K562 (cell line): ENCODE measurements around the gene VMP1. TPM values are rescaled to one million over a fixed set of nuclear protein-coding genes. Genes with fewer than 3 reads are reported as not detected.

Experiments used
- BRD9 ChIP-seq: fragments of 450-650 bp; IDR thresholded peaks from 2 replicates; pipeline ENCODE4 v1.6.1; 2018; ENCODE audit warnings: low read depth; ENCODE audit not compliant: partially characterized antibody
- CEBPB ChIP-seq: fragments of 450-650 bp; IDR thresholded peaks from 2 replicates; pipeline ENCODE4 v1.6.1; 2016; ENCODE audit warnings: missing genetic modification characterization, missing compliant biosample characterization
- CGGBP1 ChIP-seq: fragments of 250-450 bp; sonication (Bioruptor Pico); IDR thresholded peaks from 2 replicates; pipeline ENCODE4 v1.9.0; 2021; ENCODE audit warnings: mild to moderate bottlenecking
- DMBX1 ChIP-seq: fragments of 250-450 bp; sonication (Bioruptor Pico); IDR thresholded peaks from 2 replicates; pipeline ENCODE4 v1.8.0; 2022; ENCODE audit warnings: inconsistent platforms, mild to moderate bottlenecking, moderate library complexity, borderline replicate concordance
- E2F4 ChIP-seq: sonication (generic); formaldehyde crosslinking; IDR thresholded peaks from 2 replicates; pipeline ENCODE4 v1.8.0; 2022; ENCODE audit warnings: mild to moderate bottlenecking, low read depth, missing genetic modification reagents
- FOXM1 ChIP-seq, 2 experiments: fragments of 450-650 bp in 1 of 2; sonication (generic) in 1 of 2; formaldehyde crosslinking in 1 of 2; IDR thresholded peaks; 2 replicates each; pipeline versions ENCODE4 v1.6.1 to v1.9.0; 2017 to 2022; ENCODE audit warnings: low read depth in 2 of 2, mild to moderate bottlenecking in 2 of 2, missing genetic modification reagents in 1 of 2, moderate library complexity in 1 of 2
- FOXO4 ChIP-seq: fragments of 450-650 bp; formaldehyde crosslinking; IDR thresholded peaks from 2 replicates; pipeline ENCODE4 v1.4.0; 2020; ENCODE audit warnings: mild to moderate bottlenecking, moderate library complexity
- MAFG ChIP-seq: fragments of 450-650 bp; conservative IDR thresholded peaks from 2 replicates; pipeline ENCODE4 v1.6.1; 2016; ENCODE audit warnings: missing genetic modification characterization, missing compliant biosample characterization
- MLX ChIP-seq, 2 experiments: fragments of 450-650 bp in 1 of 2; sonication (generic) in 1 of 2; formaldehyde crosslinking; conservative IDR thresholded peaks; 2 replicates each; pipeline versions ENCODE4 v1.4.0 to v1.8.1; 2020 to 2022; ENCODE audit warnings: mild to moderate bottlenecking in 1 of 2, missing genetic modification reagents in 1 of 2
- RBM15 ChIP-seq: fragments of 200-400 bp; formaldehyde crosslinking; IDR thresholded peaks from 2 replicates; pipeline ENCODE4 v1.6.1; 2018; ENCODE audit warnings: mild to moderate bottlenecking, low read length, moderate library complexity; ENCODE audit not compliant: insufficient read depth
- SMAD1 ChIP-seq: fragments of 150-350 bp; IDR thresholded peaks from 2 replicates; pipeline ENCODE4 v1.6.1; 2014; ENCODE audit warnings: low read length, low read depth; ENCODE audit not compliant: partially characterized antibody
- SREBF1 ChIP-seq: fragments of 150-350 bp; IDR thresholded peaks from 2 replicates; pipeline ENCODE4 v1.6.1; 2014; ENCODE audit warnings: antibody characterized with exemption, low read depth, low read length, borderline replicate concordance
- TARDBP ChIP-seq: fragments of 450-650 bp; IDR thresholded peaks from 2 replicates; pipeline ENCODE4 v1.6.1; 2016
- THRB ChIP-seq: fragments of 450-650 bp; formaldehyde crosslinking; conservative IDR thresholded peaks from 2 replicates; pipeline ENCODE4 v1.4.0; 2022; ENCODE audit warnings: mild to moderate bottlenecking, missing genetic modification characterization
- ZNF175 ChIP-seq: fragments of 200-800 bp; sonication (Bioruptor generic); IDR thresholded peaks from 2 replicates; pipeline ENCODE4 v1.6.1; 2016; ENCODE audit warnings: low read depth, mild to moderate bottlenecking, missing genetic modification characterization, missing compliant biosample characterization
- ZNF3 ChIP-seq: fragments of 250-450 bp; sonication (Bioruptor Pico); IDR thresholded peaks from 2 replicates; pipeline ENCODE4 v1.5.0; 2021; ENCODE audit warnings: mild to moderate bottlenecking, moderate library complexity
- ZNF395 ChIP-seq: fragments of 200-800 bp; sonication (Bioruptor generic); IDR thresholded peaks from 2 replicates; pipeline ENCODE4 v1.6.1; 2017; ENCODE audit warnings: missing genetic modification characterization, missing compliant biosample characterization
- ZNF699 ChIP-seq: fragments of 250-450 bp; sonication (Bioruptor Pico); IDR thresholded peaks from 2 replicates; pipeline ENCODE4 v1.8.0; 2021; ENCODE audit warnings: mild to moderate bottlenecking, moderate library complexity; ENCODE audit not compliant: insufficient replicate concordance
- polyA plus RNA-seq, 8 experiments: library from polyadenylated mRNA; depleted of rRNA in 4 of 8; stranded (reverse) in 5 of 8; unstranded in 3 of 8; fragments of >200 nt; fragmentation: Nextera tagmentation in 2 of 8; fragmentation: Illumina TruSeq in 1 of 8; extraction: Ambion mirVana in 2 of 8; extraction: Trizol in 1 of 8; gene quantifications; 2 replicates each; pipeline versions ENCODE4 v1.2.1 to v1.2.3, GENCODE V29; 2011 to 2014; ENCODE audit warnings: inconsistent platforms in 1 of 8, missing spikeins in 1 of 8
- total RNA-seq, 7 experiments: library from RNA; depleted of rRNA in 6 of 7; stranded (reverse); fragments of >200 nt in 6 of 7; fragmentation: Illumina TruSeq in 2 of 7; extraction: Trizol in 2 of 7; gene quantifications; 2 replicates each; pipeline versions ENCODE4 v1.2.1 to v1.2.3, GENCODE V29; 2011 to 2021; ENCODE audit warnings: low replicate concordance in 1 of 7

The VMP1 gene
- total and polyA plus RNA-seq, 9 of the 15 experiments (the other 6 are each of a cell fraction or from before 2014, with no cell fraction given): 123 to 304 (median 151) TPM

- TF ChIP-seq THRB (no peak), CGGBP1 (no peak), ZNF699 (CRISPR knock-in tag) (no peak), SREBF1 (no peak), CEBPB (tag) (peak; percentile 86), TARDBP (no peak), SMAD1 (no peak), ZNF3 (CRISPR knock-in tag) (0 out of 2 replicates have a peak, but pooled peaks have one; percentile 3), ZNF395 (no peak), DMBX1 (CRISPR knock-in tag) (peak; percentile 66; the same call in 1 of the 2 replicates), MAFG (tag) (no peak), FOXO4 (CRISPR knock-in tag) (no peak), FOXM1 (IDR thresholded peaks at IDR 0.05; ENCODE audit: low read depth) (no peak), FOXM1 (CRISPR knock-in tag; IDR thresholded peaks at IDR 0.05; ENCODE audit: low read depth) (no peak), BRD9 (peak; percentile 62), E2F4 (CRISPR knock-in tag) (no peak), MLX (CRISPR knock-in tag; conservative IDR thresholded peaks at IDR 0.05) (no peak), ZNF175 (CRISPR knock-in tag) (peak; percentile 80), RBM15 (no peak)
Measured at GRCh38 chr17:59695945-59696681, 11.3 kb upstream of the VMP1 start (continued).
